Caco-2 (cell line): ENCODE data around the gene AMHR2. TPM values are rescaled to one million over a fixed set of nuclear protein-coding genes. Genes with fewer than 3 reads are reported as not detected.

ENCODE experiments used
- BruUV-seq: library from RNA; stranded (reverse); fragments of 400-500 nt; replicated peaks from 2 replicates; lab custom pipeline; 2021; lab: Mats Ljungman, UMichigan
- CTCF ChIA-PET: fragments of 300-600 bp; sonication (Branson Sonifier 250); formaldehyde crosslinking; loops from one replicate; lab custom pipeline; 2022; ENCODE audit warnings: antibody characterized with exemption; lab: Charles Lee
- POLR2A ChIA-PET: fragments of 300-600 bp; sonication (Branson Sonifier 250); formaldehyde crosslinking; loops from one replicate; lab custom pipeline; 2022; ENCODE audit warnings: antibody characterized with exemption; lab: Charles Lee
- DNase-seq, 2 experiments: peaks; one replicate each; pipeline versions ENCODE4 v3.0.0 to v3.0.0-alpha.2; 2020 to 2022
- H3K27me3 ChIP-seq: replicated peaks from 2 replicates; pipeline ENCODE4 v1.6.0; 2011; ENCODE audit warnings: low read length; ENCODE audit not compliant: control insufficient read depth, insufficient read depth
- H3K36me3 ChIP-seq: 2 replicates; pipeline ENCODE4 v1.5.1; 2011; ENCODE audit warnings: low read length; ENCODE audit not compliant: control insufficient read depth, insufficient read depth
- H3K4me1 ChIP-seq: fragments of 250-450 bp; sonication (Bioruptor Pico); 2 replicates; pipeline ENCODE4 v1.5.1; 2020; ENCODE audit warnings: mild to moderate bottlenecking
- H3K4me3 ChIP-seq: 2 replicates; pipeline ENCODE4 v1.5.1; 2011; ENCODE audit warnings: low read depth, mild to moderate bottlenecking, control low read depth, low read length
- H3K9me3 ChIP-seq: fragments of 250-450 bp; sonication (Bioruptor Pico); 2 replicates; pipeline ENCODE4 v1.5.1; 2020; ENCODE audit warnings: mild to moderate bottlenecking, moderate library complexity
- H3K27ac Mint-ChIP-seq: one replicate; pipeline ENCODE4 v1.8.0; 2022; ENCODE audit warnings: mixed read lengths; ENCODE audit not compliant: unreplicated experiment
- H3K27me3 Mint-ChIP-seq: one replicate; pipeline ENCODE4 v1.8.0; 2022; ENCODE audit warnings: mixed read lengths; ENCODE audit not compliant: insufficient read depth, unreplicated experiment
- H3K36me3 Mint-ChIP-seq: one replicate; pipeline ENCODE4 v1.8.0; 2022; ENCODE audit warnings: mild to moderate bottlenecking, mixed read lengths; ENCODE audit not compliant: insufficient read depth, unreplicated experiment
- H3K4me1 Mint-ChIP-seq: one replicate; pipeline ENCODE4 v1.8.0; 2022; ENCODE audit warnings: low read depth, mixed read lengths; ENCODE audit not compliant: unreplicated experiment
- H3K4me3 Mint-ChIP-seq: one replicate; pipeline ENCODE4 v1.8.0; 2022; ENCODE audit warnings: mild to moderate bottlenecking, moderate library complexity, mixed read lengths; ENCODE audit not compliant: unreplicated experiment
- H3K9me3 Mint-ChIP-seq: one replicate; pipeline ENCODE4 v1.8.0; 2022; ENCODE audit warnings: mixed read lengths; ENCODE audit not compliant: unreplicated experiment
- CTCF ChIP-seq, 2 experiments: fragments of 200-600 bp in 1 of 2; IDR thresholded peaks; 1 replicate in 1 of 2; 2 replicates in 1 of 2; pipeline versions ENCODE4 v1.5.1 to v1.8.0; 2011 to 2022; ENCODE audit warnings: antibody characterized with exemption in 1 of 2, control low read depth in 1 of 2, inconsistent platforms in 1 of 2, low read depth in 1 of 2, low read length in 1 of 2, mild to moderate bottlenecking in 1 of 2, moderate library complexity in 1 of 2; ENCODE audit not compliant: insufficient read depth in 1 of 2, severe bottlenecking in 1 of 2, unreplicated experiment in 1 of 2
- intact Hi-C: fragments of 100-400 bp; cut with micrococcal nuclease; formaldehyde crosslinking; loops from one replicate; pipeline ENCODE4 v1.10.0; 2022; ENCODE audit not compliant: unreplicated experiment
- total RNA-seq: library from RNA; stranded (reverse); gene quantifications from 2 replicates; pipeline ENCODE4 v1.2.3, GENCODE V29; 2022

AMHR2 gene
- total RNA-seq, 1 experiment from 2014 or later = 0.48 TPM

- peaks cover 31% of the 10 kb centered on the region for H3K4me1 Mint-ChIP-seq
Measured at GRCh38 chr12:53459097-53459496, 35.4 kb downstream of the AMHR2 start.

GRCh38 chr12:53461059-53461458 is 37.4 kb downstream of the AMHR2 start:
- H3K27ac Mint-ChIP-seq = no peak overlapping the region
- no peak for DNase-seq
- no peak overlapping the region for H3K4me3 Mint-ChIP-seq
- peaks cover 20% of the 10 kb centered on the region for H3K4me1 Mint-ChIP-seq
- no peaks in the 10 kb centered on the region for H3K27me3 Mint-ChIP-seq
- H3K4me1 ChIP-seq = no peaks in the 10 kb centered on the region
- TF ChIP-seq CTCF (IDR thresholded peaks at IDR 0.05; ENCODE audit: insufficient read depth in 1 of 2, low read depth in 1 of 2, low read length in 1 of 2, severe bottlenecking in 1 of 2, unreplicated experiment in 1 of 2) = no peak
- no peaks in the 10 kb centered on the region for H3K9me3 Mint-ChIP-seq
- peaks cover 18% of the 10 kb centered on the region for H3K36me3 ChIP-seq
- POLR2A ChIA-PET = no interaction called here
- no peak overlapping the region for H3K4me3 ChIP-seq
- intact Hi-C loops = no loop called here
- no peaks in the 10 kb centered on the region for H3K9me3 ChIP-seq
- peaks cover 100% of the 10 kb centered on the region for H3K36me3 Mint-ChIP-seq
- no TSS peak for BruUV-seq
- no peaks in the 10 kb centered on the region for H3K27me3 ChIP-seq
- CTCF ChIA-PET = no interaction called here

More at GRCh38 chr12:53459097-53459496, 35.4 kb downstream of the AMHR2 start:
- Mint-ChIP-seq H3K27me3 (no peaks in the 10 kb centered on the region), H3K36me3 (peaks cover 100% of the 10 kb centered on the region), H3K4me3 (no peak overlapping the region), H3K9me3 (no peaks in the 10 kb centered on the region), H3K27ac (no peak overlapping the region)
- Histone ChIP-seq H3K4me1 (peaks cover 8% of the 10 kb centered on the region; the same call in 1 of the 2 replicates), H3K4me3 (no peak overlapping the region), H3K9me3 (no peaks in the 10 kb centered on the region), H3K27me3 (no peaks in the 10 kb centered on the region), H3K36me3 (peaks cover 18% of the 10 kb centered on the region)
- CTCF ChIA-PET = no interaction called here
- POLR2A ChIA-PET = interaction anchor here (0.7 kb wide), 1 partner anchor 138 kb away, joined by 5 read pairs; the partner anchor contains the start of gene AAAS
- intact Hi-C loops = no loop called here
- TF ChIP-seq CTCF (IDR thresholded peaks at IDR 0.05; ENCODE audit: insufficient read depth in 1 of 2, low read depth in 1 of 2, low read length in 1 of 2, severe bottlenecking in 1 of 2, unreplicated experiment in 1 of 2) = no peak
- no TSS peak for BruUV-seq
- no peak for DNase-seq

GRCh38 chr12:53461591-53461990 is 37.9 kb downstream of the AMHR2 start:
- Mint-ChIP-seq H3K4me3 (no peak overlapping the region), H3K27ac (no peak overlapping the region), H3K36me3 (peaks cover 100% of the 10 kb centered on the region), H3K4me1 (peaks cover 20% of the 10 kb centered on the region), H3K27me3 (no peaks in the 10 kb centered on the region), H3K9me3 (no peaks in the 10 kb centered on the region)
- Histone ChIP-seq H3K4me3 (no peak overlapping the region), H3K27me3 (no peaks in the 10 kb centered on the region), H3K4me1 (no peaks in the 10 kb centered on the region), H3K36me3 (peaks cover 16% of the 10 kb centered on the region), H3K9me3 (no peaks in the 10 kb centered on the region)
- ChIA-PET POLR2A (no interaction called here), CTCF (no interaction called here)
- intact Hi-C loops = no loop called here
- no TSS peak for BruUV-seq
- no peak for TF ChIP-seq CTCF (IDR thresholded peaks at IDR 0.05; ENCODE audit: insufficient read depth in 1 of 2, low read depth in 1 of 2, low read length in 1 of 2, severe bottlenecking in 1 of 2, unreplicated experiment in 1 of 2)
- no peak for DNase-seq
